Fibroblast of the aortic adventitia (primary cell): ENCODE data around the gene ADGRA3. TPM values are rescaled to one million over a fixed set of nuclear protein-coding genes. Genes with fewer than 3 reads are reported as not detected.

ENCODE experiments used
- DNase-seq: peaks from one replicate; pipeline ENCODE4 v3.0.0-alpha.2; 2010; ENCODE audit warnings: low read depth
- H3K4me3 ChIP-seq: 2 replicates; pipeline ENCODE4 v1.5.1; 2011; ENCODE audit warnings: low read depth, mild to moderate bottlenecking, control low read depth, low read length, moderate library complexity
- total RNA-seq: library from RNA; depleted of rRNA; stranded (reverse); fragments of >200 nt; gene quantifications from 2 replicates; pipeline ENCODE4 v1.2.3, GENCODE V29; 2012; ENCODE audit warnings: low replicate concordance
- TF ChIP-seq, protein P1 (sequence below): IDR thresholded peaks from 2 replicates; pipeline ENCODE4 v1.5.1; 2011; ENCODE audit warnings: mild to moderate bottlenecking, low read length, control low read depth, inconsistent platforms; ENCODE audit not compliant: insufficient read depth

The ADGRA3 gene
- total RNA-seq, 1 donor: 31.9 TPM

DNA sequence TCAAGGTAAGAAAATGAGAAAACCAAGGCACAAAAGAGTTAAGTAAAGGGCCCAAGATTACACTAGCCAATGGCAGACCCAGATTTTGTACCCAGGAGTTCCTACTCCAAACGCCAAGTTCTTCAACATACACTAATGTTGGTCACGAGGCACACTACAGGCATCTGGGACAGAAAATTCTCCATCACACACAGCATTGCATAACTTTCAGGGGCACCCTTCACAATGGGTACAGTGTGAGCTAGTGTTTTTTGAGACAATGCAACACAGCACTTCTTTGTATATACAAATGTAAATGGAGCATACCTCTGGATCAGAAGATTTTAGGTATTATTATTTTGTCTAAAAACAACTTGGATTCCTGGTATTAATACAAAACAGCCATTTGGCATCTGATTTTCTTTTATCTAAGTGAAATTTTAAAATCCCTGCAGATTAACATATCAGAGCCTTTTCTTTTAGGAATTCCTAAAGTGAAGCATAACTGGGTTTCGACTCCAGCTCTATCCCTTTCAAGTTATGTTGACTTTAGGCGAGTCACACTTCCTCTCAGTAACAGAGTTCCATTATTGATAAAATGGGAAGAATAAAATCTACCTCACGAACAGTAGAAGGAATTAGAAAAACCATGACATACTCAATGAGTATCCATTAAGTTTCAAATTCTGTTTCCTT is 41.1 kb downstream of the ADGRA3 start:
- DNase-seq: peak; percentile 71
- no peak overlapping the region for H3K4me3 ChIP-seq
- TF ChIP-seq, protein P1, sequence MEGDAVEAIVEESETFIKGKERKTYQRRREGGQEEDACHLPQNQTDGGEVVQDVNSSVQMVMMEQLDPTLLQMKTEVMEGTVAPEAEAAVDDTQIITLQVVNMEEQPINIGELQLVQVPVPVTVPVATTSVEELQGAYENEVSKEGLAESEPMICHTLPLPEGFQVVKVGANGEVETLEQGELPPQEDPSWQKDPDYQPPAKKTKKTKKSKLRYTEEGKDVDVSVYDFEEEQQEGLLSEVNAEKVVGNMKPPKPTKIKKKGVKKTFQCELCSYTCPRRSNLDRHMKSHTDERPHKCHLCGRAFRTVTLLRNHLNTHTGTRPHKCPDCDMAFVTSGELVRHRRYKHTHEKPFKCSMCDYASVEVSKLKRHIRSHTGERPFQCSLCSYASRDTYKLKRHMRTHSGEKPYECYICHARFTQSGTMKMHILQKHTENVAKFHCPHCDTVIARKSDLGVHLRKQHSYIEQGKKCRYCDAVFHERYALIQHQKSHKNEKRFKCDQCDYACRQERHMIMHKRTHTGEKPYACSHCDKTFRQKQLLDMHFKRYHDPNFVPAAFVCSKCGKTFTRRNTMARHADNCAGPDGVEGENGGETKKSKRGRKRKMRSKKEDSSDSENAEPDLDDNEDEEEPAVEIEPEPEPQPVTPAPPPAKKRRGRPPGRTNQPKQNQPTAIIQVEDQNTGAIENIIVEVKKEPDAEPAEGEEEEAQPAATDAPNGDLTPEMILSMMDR: no peak

DNA sequence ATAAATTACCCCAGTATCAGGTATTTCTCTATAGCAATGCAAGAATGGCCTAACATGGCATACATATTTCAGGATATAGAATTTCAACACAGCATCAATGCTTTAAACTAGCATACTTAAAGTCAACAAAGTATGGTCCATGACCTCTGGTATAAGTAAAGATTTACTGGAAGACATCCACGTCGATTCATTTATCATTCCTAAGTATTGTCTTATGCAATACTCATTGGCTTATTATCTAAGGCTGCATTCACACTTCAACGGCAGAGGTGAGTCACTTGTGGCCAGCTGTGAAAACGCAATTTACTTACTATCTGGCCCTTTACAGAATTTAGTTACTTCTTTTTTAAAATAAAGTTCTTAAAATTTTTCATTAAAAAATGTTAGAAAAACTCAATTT is 42.6 kb downstream of the ADGRA3 start:
- peak; percentile 85 for DNase-seq
- TF ChIP-seq, protein P1: no peak
- H3K4me3 ChIP-seq: no peak overlapping the region

DNA sequence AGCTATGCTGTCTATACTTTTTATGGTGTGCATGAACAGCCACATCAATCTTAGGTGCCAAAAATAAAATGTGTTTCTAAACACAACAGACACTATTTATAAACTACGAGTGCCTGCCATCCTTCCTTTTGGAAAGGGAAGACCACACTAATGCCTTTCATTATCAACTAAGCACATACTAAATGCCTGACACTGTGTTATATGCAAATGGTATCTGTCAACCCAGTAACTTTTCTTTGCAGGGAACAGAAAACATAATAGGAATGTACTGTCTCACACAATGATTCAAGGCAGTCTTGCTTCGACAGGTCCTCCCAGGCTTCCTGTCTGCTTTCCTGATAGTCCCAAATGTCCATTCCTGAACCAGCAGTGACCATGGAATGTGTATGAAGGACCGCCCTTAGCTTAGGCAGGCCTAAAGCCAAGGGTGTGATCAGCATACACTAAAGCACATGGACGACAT is 43.8 kb downstream of the ADGRA3 start:
- H3K4me3 ChIP-seq: no peak overlapping the region
- no peak for DNase-seq
- TF ChIP-seq, protein P1: no peak

DNA sequence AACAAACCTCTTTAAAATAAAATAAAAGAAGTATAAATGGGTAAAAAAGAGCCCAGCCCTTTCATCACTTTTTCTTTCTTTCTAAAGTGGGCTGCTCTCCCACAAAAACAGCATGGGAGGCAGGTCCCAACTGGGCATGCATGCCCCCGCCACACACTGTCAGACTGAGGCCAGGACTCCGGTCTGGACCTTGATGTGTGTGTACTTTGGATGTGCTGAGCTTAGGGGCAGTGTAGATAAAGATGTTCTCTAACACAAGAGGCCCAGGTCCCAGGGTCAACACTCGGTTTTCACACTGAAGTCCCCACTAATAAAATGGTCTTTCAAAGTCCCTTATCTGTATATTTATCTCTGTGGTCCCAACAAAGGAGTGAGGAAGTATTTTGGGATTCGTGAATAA is 44.4 kb downstream of the ADGRA3 start:
- H3K4me3 ChIP-seq: no peak overlapping the region
- no peak for DNase-seq
- TF ChIP-seq, protein P1: no peak

DNA sequence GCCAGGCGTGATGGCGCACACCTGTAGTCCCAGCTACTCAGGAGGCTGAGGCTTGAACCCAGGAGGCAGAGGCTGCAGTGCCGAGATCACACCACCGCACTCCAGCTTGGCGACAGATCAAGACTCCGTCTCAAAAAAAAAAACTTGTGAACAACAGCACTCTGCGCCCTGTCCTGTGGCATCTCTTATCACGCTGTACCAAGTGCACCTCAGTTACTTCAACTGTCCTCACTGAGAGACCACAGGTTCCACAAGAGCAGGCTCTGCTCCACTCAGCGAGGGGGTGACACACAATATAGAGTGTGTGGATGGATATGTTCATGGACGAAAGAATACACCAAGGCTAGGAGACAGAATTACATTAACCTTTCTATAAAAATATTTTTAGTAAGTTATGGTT is 49.3 kb downstream of the ADGRA3 start:
- TF ChIP-seq, protein P1: no peak
- no peak overlapping the region for H3K4me3 ChIP-seq
- no peak for DNase-seq

DNA sequence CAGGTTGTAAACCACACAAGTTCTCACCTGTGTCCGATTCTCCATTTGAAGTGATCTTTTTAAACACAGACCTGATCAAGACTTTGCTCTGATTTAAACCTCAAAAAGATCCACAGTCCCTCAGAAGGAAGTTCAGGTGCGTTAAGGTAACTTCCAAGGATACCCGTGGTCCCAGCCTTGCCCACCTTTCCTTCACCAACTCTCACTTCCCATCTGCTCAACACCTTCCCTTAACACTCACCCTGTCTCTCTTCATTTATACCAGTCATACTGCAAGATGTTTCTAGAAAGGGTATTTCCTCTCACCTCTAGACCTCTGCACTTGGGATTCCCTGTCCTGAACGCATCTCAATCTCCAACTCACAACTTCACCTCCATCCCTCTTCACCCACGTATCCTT is 49.9 kb downstream of the ADGRA3 start:
- TF ChIP-seq, protein P1: no peak
- DNase-seq: no peak
- no peak overlapping the region for H3K4me3 ChIP-seq

DNA sequence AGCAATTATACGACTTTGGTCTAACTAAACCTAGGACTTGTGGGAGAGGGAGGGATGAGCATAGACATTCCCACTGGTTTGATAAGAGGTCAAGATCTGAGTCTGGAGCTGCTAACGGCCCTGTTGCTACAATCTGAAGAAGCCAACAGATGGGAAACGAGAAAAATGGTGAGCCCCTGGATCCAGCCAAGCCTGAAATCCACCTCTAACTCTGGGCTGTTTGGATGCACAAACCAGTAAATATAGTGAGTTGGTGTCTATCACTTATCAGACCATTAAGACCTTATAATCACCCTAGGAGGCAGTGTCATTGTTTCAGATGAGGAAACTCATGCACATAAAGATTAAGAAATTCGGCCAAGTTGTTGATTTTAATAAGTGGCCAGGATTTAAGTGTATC is 50.5 kb downstream of the ADGRA3 start:
- DNase-seq: no peak
- TF ChIP-seq, protein P1: no peak
- H3K4me3 ChIP-seq: no peak overlapping the region
